NCI-H446 treated with DMSO at 0.1 percent for 48 hours (cell line): ENCODE data around the gene RNFT2.
"Not testable (repeated sequence)": the region's sequence is repeated elsewhere in the genome, so short reads cannot be mapped to it uniquely, and the experiment has no call there.

ENCODE experiments used
- DNase-seq: peaks from one replicate; lab custom pipeline; 2025; lab: John Stamatoyannopoulos, UW

The RNFT2 gene

GRCh38 chr12:116710370-116711150 is 27.6 kb upstream of the RNFT2 start:
- DNase-seq, result no peak

GRCh38 chr12:116712458-116713303 is 25.4 kb upstream of the RNFT2 start:
- DNase-seq, result no peak

GRCh38 chr12:116713527-116713926 is 24.6 kb upstream of the RNFT2 start:
- DNase-seq, result no peak

GRCh38 chr12:116714175-116714574 is 23.9 kb upstream of the RNFT2 start:
- DNase-seq, result no peak

GRCh38 chr12:116717466-116718437 is 20.4 kb upstream of the RNFT2 start:
- DNase-seq, result peak; percentile 85

GRCh38 chr12:116718655-116719454 is 19.3 kb upstream of the RNFT2 start:
- peak; percentile 16 for DNase-seq

GRCh38 chr12:116719731-116720528 is 18.2 kb upstream of the RNFT2 start:
- DNase-seq, result no peak

GRCh38 chr12:116722245-116722644 is 15.9 kb upstream of the RNFT2 start:
- DNase-seq, result no peak

GRCh38 chr12:116726694-116727093 is 11.4 kb upstream of the RNFT2 start:
- DNase-seq, result no peak

GRCh38 chr12:116727261-116727660 is 10.9 kb upstream of the RNFT2 start:
- no peak for DNase-seq

- DNase-seq, result no peak
These were observed 10.2 kb upstream of the RNFT2 start for GRCh38 chr12:116727891-116728290.

- DNase-seq, result no peak
These were observed 6.3 kb upstream of the RNFT2 start for GRCh38 chr12:116731801-116732200.

- DNase-seq, result no peak
These were observed 3.9 kb upstream of the RNFT2 start for GRCh38 chr12:116734156-116734768.

GRCh38 chr12:116735084-116735483 is 3.0 kb upstream of the RNFT2 start:
- no peak for DNase-seq

- no peak for DNase-seq
These were observed 2.0 kb upstream of the RNFT2 start for GRCh38 chr12:116735951-116736599.

GRCh38 chr12:116736962-116737773 is 947 bp upstream of the RNFT2 start:
- DNase-seq, result no peak

- DNase-seq, result no peak
These were observed 1.3 kb downstream of the RNFT2 start for GRCh38 chr12:116739381-116739887.

GRCh38 chr12:116742787-116743186 is 4.7 kb downstream of the RNFT2 start:
- DNase-seq, result not testable (repeated sequence)
